Measurements from ENCODE around the gene CCDC144A.
"Not testable (repeated sequence)": the region's sequence is repeated elsewhere in the genome, so short reads cannot be mapped to it uniquely, and the experiment has no call there.

The CCDC144A gene

GRCh38 chr17:16818821-16819683 lies 129.0 kb downstream of the CCDC144A start:
- H3K27me3 Mint-ChIP-seq = peaks cover 1% of the 10 kb centered on the region
- no peaks in the 10 kb centered on the region for H3K36me3 Mint-ChIP-seq
- DNase-seq (ENCODE audit: low spot score in 2 of 2) (no peak), ATAC-seq (ENCODE audit: low read depth) (no peak)
- no peak overlapping the region for H3K27ac Mint-ChIP-seq
- no peaks in the 10 kb centered on the region for H3K4me1 Mint-ChIP-seq
- H3K9me3 Mint-ChIP-seq = no peaks in the 10 kb centered on the region
- no peak overlapping the region for H3K4me3 Mint-ChIP-seq

GRCh38 chr17:16820161-16820877 lies 130.3 kb downstream of the CCDC144A start:
- Mint-ChIP-seq H3K27ac (no peak overlapping the region), H3K4me1 (no peaks in the 10 kb centered on the region), H3K36me3 (no peaks in the 10 kb centered on the region), H3K9me3 (no peaks in the 10 kb centered on the region), H3K4me3 (no peak overlapping the region), H3K27me3 (peaks cover 1% of the 10 kb centered on the region)
- ATAC-seq (ENCODE audit: low read depth) (no peak), DNase-seq (ENCODE audit: low spot score in 2 of 2) (no peak)

- no peaks in the 10 kb centered on the region for H3K36me3 Mint-ChIP-seq
- no peak overlapping the region for H3K27ac Mint-ChIP-seq
- H3K4me3 Mint-ChIP-seq = no peak overlapping the region
- no peak for ATAC-seq (ENCODE audit: low read depth)
- H3K27me3 Mint-ChIP-seq = peaks cover 3% of the 10 kb centered on the region
- no peaks in the 10 kb centered on the region for H3K4me1 Mint-ChIP-seq
- no peaks in the 10 kb centered on the region for H3K9me3 Mint-ChIP-seq
- DNase-seq (ENCODE audit: low spot score in 2 of 2) = no peak
These were observed 131.0 kb downstream of the CCDC144A start for GRCh38 chr17:16820979-16821543.

- not testable (repeated sequence) for DNase-seq (ENCODE audit: low spot score in 2 of 2); H3K27ac Mint-ChIP-seq; H3K36me3 Mint-ChIP-seq; H3K4me1 Mint-ChIP-seq; H3K9me3 Mint-ChIP-seq; H3K27me3 Mint-ChIP-seq; ATAC-seq (ENCODE audit: low read depth); H3K4me3 Mint-ChIP-seq
These were observed 132.1 kb downstream of the CCDC144A start for GRCh38 chr17:16822133-16822532.

GRCh38 chr17:16823768-16824406 lies 133.8 kb downstream of the CCDC144A start:
- H3K36me3 Mint-ChIP-seq; H3K4me1 Mint-ChIP-seq; H3K4me3 Mint-ChIP-seq; H3K27ac Mint-ChIP-seq; H3K27me3 Mint-ChIP-seq; ATAC-seq (ENCODE audit: low read depth); H3K9me3 Mint-ChIP-seq; DNase-seq (ENCODE audit: low spot score in 2 of 2): not testable (repeated sequence)

Data from memory B cell (primary cell).